Endothelial cell of umbilical vein (primary cell): ENCODE results near the gene IRF5. TPM values are rescaled to one million over a fixed set of nuclear protein-coding genes. Genes with fewer than 3 reads are reported as not detected.

Experiments
- BruUV-seq: library from RNA; stranded (reverse); fragments of 400-500 nt; replicated peaks from 2 replicates; lab custom pipeline; 2021; lab: Mats Ljungman, UMichigan
- CTCF ChIA-PET: fragments of 300-600, 350-600 bp; sonication (Branson Sonifier 250); formaldehyde crosslinking; loops from one replicate; lab custom pipeline; 2021; ENCODE audit warnings: antibody characterized with exemption, inconsistent platforms; lab: Charles Lee
- POLR2A ChIA-PET: fragments of 300-600, 350-600 bp; sonication (Branson Sonifier 250); formaldehyde crosslinking; loops from one replicate; lab custom pipeline; 2021; ENCODE audit warnings: antibody characterized with exemption, inconsistent platforms; lab: Charles Lee
- DNase-seq: peaks from one replicate; pipeline ENCODE4 v3.0.0-alpha.2; 2011; ENCODE audit warnings: low read depth, low spot score
- FAIRE-seq: peaks from 2 replicates; lab custom pipeline; 2011; peaks lifted over from hg19 to GRCh38; lab: Jason Lieb, UNC
- H2AFZ ChIP-seq: 2 replicates; pipeline ENCODE4 v1.6.0; 2012; ENCODE audit warnings: low read depth, low read length, control low read depth, inconsistent platforms
- H3K27ac ChIP-seq: 2 replicates; pipeline ENCODE4 v1.5.1; 2011; ENCODE audit warnings: low read depth, mild to moderate bottlenecking, control low read depth, low read length, moderate library complexity; ENCODE audit not compliant: insufficient read depth
- H3K27me3 ChIP-seq, 2 experiments: 2 replicates each; pipeline versions ENCODE4 v1.6.0 to v1.6.1; 2011; ENCODE audit warnings: low read length in 2 of 2, mixed read lengths in 1 of 2; ENCODE audit not compliant: control insufficient read depth in 2 of 2, insufficient read depth in 2 of 2
- H3K36me3 ChIP-seq, 2 experiments: 2 replicates in 1 of 2; 3 replicates in 1 of 2; pipeline ENCODE4 v1.5.1; 2011; ENCODE audit warnings: low read length in 2 of 2, mild to moderate bottlenecking in 1 of 2, moderate library complexity in 1 of 2; ENCODE audit not compliant: control insufficient read depth in 2 of 2, insufficient read depth in 2 of 2; ENCODE audit errors: extremely low read depth in 1 of 2
- H3K4me1 ChIP-seq: 3 replicates; pipeline ENCODE4 v1.5.1; 2011; ENCODE audit warnings: mild to moderate bottlenecking, low read length; ENCODE audit not compliant: control insufficient read depth, insufficient read depth; ENCODE audit errors: extremely low read depth
- H3K4me2 ChIP-seq: 2 replicates; pipeline ENCODE4 v1.6.1; 2011; ENCODE audit warnings: low read length, control low read depth, mixed read lengths; ENCODE audit not compliant: insufficient read depth
- H3K4me3 ChIP-seq, 3 experiments: fragments of 200-600 bp in 1 of 3; sonication (generic), shearing (Covaris generic) in 1 of 3; replicated peaks in 1 of 3; 2 replicates each; pipeline ENCODE4 v1.5.1; 2011 to 2016; ENCODE audit warnings: control low read depth in 3 of 3, low read length in 3 of 3, mild to moderate bottlenecking in 2 of 3, inconsistent platforms in 1 of 3, low read depth in 1 of 3, moderate library complexity in 1 of 3; ENCODE audit not compliant: insufficient read depth in 1 of 3
- H3K79me2 ChIP-seq: 2 replicates; pipeline ENCODE4 v1.6.0; 2012; ENCODE audit warnings: low read length, inconsistent platforms; ENCODE audit not compliant: control insufficient read depth, insufficient read depth
- H3K9ac ChIP-seq: replicated peaks from 2 replicates; pipeline ENCODE3; 2011; ENCODE audit warnings: low read length, control low read depth; ENCODE audit not compliant: insufficient read depth; ENCODE audit errors: extremely low read depth
- H3K9me1 ChIP-seq: replicated peaks from 3 replicates; pipeline ENCODE4 v1.6.0; 2011; ENCODE audit warnings: mild to moderate bottlenecking, low read length; ENCODE audit not compliant: control insufficient read depth, insufficient read depth; ENCODE audit errors: extremely low read depth
- H3K9me3 ChIP-seq: replicated peaks from 2 replicates; pipeline ENCODE4 v1.5.1; 2012; ENCODE audit warnings: low read length, inconsistent platforms; ENCODE audit not compliant: control insufficient read depth, insufficient read depth
- H4K20me1 ChIP-seq: replicated peaks from 2 replicates; pipeline ENCODE3; 2011; ENCODE audit warnings: mild to moderate bottlenecking, low read length; ENCODE audit not compliant: control insufficient read depth, insufficient read depth; ENCODE audit errors: extremely low read depth
- CTCF ChIP-seq, 2 donors: IDR thresholded peaks; 1 replicate in 1 of 2; 2 replicates in 1 of 2; pipeline ENCODE4 v1.5.1; 2011; ENCODE audit warnings: low read length in 2 of 2, mild to moderate bottlenecking in 2 of 2, moderate library complexity in 2 of 2, control low read depth in 1 of 2, inconsistent platforms in 1 of 2, low read depth in 1 of 2; ENCODE audit not compliant: insufficient read depth in 1 of 2; ENCODE audit errors: extremely low read depth in 1 of 2
- EZH2 ChIP-seq: IDR thresholded peaks from 2 replicates; pipeline ENCODE4 v1.6.1; 2012; ENCODE audit warnings: borderline replicate concordance, low read depth, mild to moderate bottlenecking, moderate library complexity, low read length, inconsistent platforms; ENCODE audit not compliant: severe bottlenecking
- FOS ChIP-seq: IDR thresholded peaks from 2 replicates; pipeline ENCODE4 v1.6.1; 2011; ENCODE audit warnings: mild to moderate bottlenecking, low read length, moderate library complexity, borderline replicate concordance; ENCODE audit not compliant: insufficient read depth
- GATA2 ChIP-seq: IDR thresholded peaks from 2 replicates; pipeline ENCODE4 v1.7.0; 2011; ENCODE audit warnings: low read depth, mild to moderate bottlenecking, moderate library complexity, mixed read lengths, low read length; ENCODE audit not compliant: insufficient read length, insufficient read depth
- JUN ChIP-seq: IDR thresholded peaks from 2 replicates; pipeline ENCODE4 v1.6.1; 2011; ENCODE audit warnings: borderline replicate concordance, low read depth; ENCODE audit not compliant: insufficient read length, insufficient read depth
- MAX ChIP-seq: IDR thresholded peaks from 2 replicates; pipeline ENCODE4 v1.6.1; 2011; ENCODE audit not compliant: insufficient read depth, insufficient read length
- MYC ChIP-seq: IDR thresholded peaks from one replicate; pipeline ENCODE4 v1.6.1; 2011; ENCODE audit warnings: mild to moderate bottlenecking, low read depth, low read length
- POLR2A ChIP-seq: IDR thresholded peaks from 2 replicates; pipeline ENCODE4 v1.6.1; 2012; ENCODE audit warnings: low read depth, mild to moderate bottlenecking, control low read depth, low read length
- POLR2AphosphoS5 ChIP-seq: IDR thresholded peaks from 2 replicates; pipeline ENCODE4 v1.6.1; 2012; ENCODE audit warnings: low read depth, mild to moderate bottlenecking, control low read depth, low read length, moderate library complexity; ENCODE audit not compliant: insufficient read depth
- dilution Hi-C: fragments of 300-500 bp; cut with MboI; formaldehyde crosslinking; loops from one replicate; pipeline ENCODE4 v1.15.0; 2019; ENCODE audit warnings: low sequenced_read_pairs; ENCODE audit not compliant: extremely low pct_ligation_motif_present
- intact Hi-C: fragments of 100-400 bp; cut with micrococcal nuclease; formaldehyde crosslinking; loops from one replicate; pipeline ENCODE4 v1.10.0; 2022
- polyA plus RNA-seq, 4 experiments: library from polyadenylated mRNA; depleted of rRNA in 3 of 4; stranded (reverse) in 3 of 4; unstranded in 1 of 4; fragments of >200 nt; gene quantifications; 2 replicates each; pipeline versions ENCODE4 v1.2.1 to v1.2.3, GENCODE V29; 2011 to 2012; ENCODE audit warnings: missing spikeins in 1 of 4
- total RNA-seq: library from RNA; stranded (reverse); gene quantifications from 2 replicates; pipeline ENCODE4 v1.2.3, GENCODE V29; 2021

Gene IRF5
- total and polyA plus RNA-seq, 2 donors (not counting 3 experiments of a cell fraction or from before 2014, with no cell fraction given): 0.31 to 0.36 TPM

- H3K4me3 ChIP-seq: peak overlapping the region; percentile 7 to 55 (median 32)
- H3K79me2 ChIP-seq: no peaks in the 10 kb centered on the region
- POLR2A ChIA-PET: no interaction called here
- no peaks in the 10 kb centered on the region for H3K36me3 ChIP-seq
- peak overlapping the region; percentile 52 for H2AFZ ChIP-seq
- H3K4me2 ChIP-seq: peak overlapping the region; percentile 84
- H3K4me1 ChIP-seq: peaks cover 7% of the 10 kb centered on the region
- no peaks in the 10 kb centered on the region for H3K9me1 ChIP-seq
- dilution Hi-C loops (no loop called here), intact Hi-C loops (no loop called here)
- FAIRE-seq (peak; percentile 48), DNase-seq (no peak)
- H3K9ac ChIP-seq: no peak overlapping the region
- TF ChIP-seq POLR2A: no peak
- TF ChIP-seq EZH2: peak; percentile 77
- TF ChIP-seq JUN: no peak
- no peak for TF ChIP-seq POLR2AphosphoS5
- BruUV-seq: no TSS peak
- H3K27me3 ChIP-seq: peaks cover 23% of the 10 kb centered on the region in 2 experiments
- CTCF ChIA-PET: interaction anchor here (1.5 kb wide), 1 partner anchor 153 kb away, joined by 5 read pairs; no protein-coding TSS in a partner anchor
- no peaks in the 10 kb centered on the region for H3K9me3 ChIP-seq
- no peak overlapping the region for H3K27ac ChIP-seq
- H4K20me1 ChIP-seq: no peaks in the 10 kb centered on the region
Measured at GRCh38 chr7:128938544-128939074, 882 bp downstream of the IRF5 start.

GRCh38 chr7:128939075-128939860 is 1.5 kb downstream of the IRF5 start:
- Histone ChIP-seq H3K9ac (no peak overlapping the region), H3K27ac (no peak overlapping the region), H3K4me2 (no peak overlapping the region), H3K9me1 (no peaks in the 10 kb centered on the region), H4K20me1 (no peaks in the 10 kb centered on the region), H3K27me3 (peaks cover 23% of the 10 kb centered on the region in 2 experiments), H3K79me2 (no peaks in the 10 kb centered on the region), H3K4me1 (peaks cover 7% of the 10 kb centered on the region), H2AFZ (no peak overlapping the region), H3K4me3 (no peak overlapping the region), H3K9me3 (no peaks in the 10 kb centered on the region), H3K36me3 (no peaks in the 10 kb centered on the region)
- BruUV-seq: no TSS peak
- no peak for TF ChIP-seq FOS
- no peak for TF ChIP-seq EZH2
- TF ChIP-seq POLR2A: no peak
- no peak for TF ChIP-seq JUN
- TF ChIP-seq CTCF (IDR thresholded peaks at IDR 0.05; ENCODE audit: extremely low read depth in 1 of 2, insufficient read depth in 1 of 2, low read depth in 1 of 2, low read length in 2 of 2): no peak
- no peak for TF ChIP-seq MYC
- TF ChIP-seq POLR2AphosphoS5: no peak
- TF ChIP-seq MAX: no peak
- TF ChIP-seq GATA2: no peak
- dilution Hi-C loops (no loop called here), intact Hi-C loops (no loop called here)
- FAIRE-seq (no peak), DNase-seq (no peak)
- CTCF ChIA-PET: interaction anchor here (1.5 kb wide), 1 partner anchor 152 kb away, joined by 5 read pairs; no protein-coding TSS in a partner anchor
- POLR2A ChIA-PET: no interaction called here
